ENCODE data around the gene UQCR11. TPM values are rescaled to one million over a fixed set of nuclear protein-coding genes. Genes with fewer than 3 reads are reported as not detected.

Gene UQCR11
- 194 and 195 TPM in 2 replicates for total RNA-seq

- peaks cover 24% of the 10 kb centered on the region for H3K36me3 Mint-ChIP-seq (ENCODE audit: low read depth)
- H3K9me3 Mint-ChIP-seq = no peaks in the 10 kb centered on the region
- peak within 1 kb of the TSS; percentile 95 for H3K4me3 Mint-ChIP-seq
- no peaks in the 10 kb centered on the region for H3K27me3 Mint-ChIP-seq
- intact Hi-C loops (cut with micrococcal nuclease) = loop anchor here (1.0 to 5.0 kb wide), 3 partner anchors 13 to 67 kb away; partner anchors contain the start of gene MBD3
- H3K4me1 Mint-ChIP-seq = peaks cover 24% of the 10 kb centered on the region
- peak; percentile 98 for DNase-seq
- H3K27ac Mint-ChIP-seq = peak within 1 kb of the TSS; percentile 99
Observed at GRCh38 chr19:1605236-1606137, at the start of gene UQCR11. TSS of gene UQCR11 (minus strand) at chr19:1605462. CDS start at chr19:1605409, 53 bp downstream.

- no peaks in the 10 kb centered on the region for H3K9me3 Mint-ChIP-seq
- H3K27ac Mint-ChIP-seq = peak overlapping the region; percentile 51
- peaks cover 12% of the 10 kb centered on the region for H3K4me1 Mint-ChIP-seq
- no peak for DNase-seq
- peak overlapping the region; percentile 49 for H3K4me3 Mint-ChIP-seq
- peaks cover 12% of the 10 kb centered on the region for H3K36me3 Mint-ChIP-seq (ENCODE audit: low read depth)
- intact Hi-C loops (cut with micrococcal nuclease) = loop anchor here (5.0 kb wide), 2 partner anchors 62 to 158 kb away; partner anchors contain the start of genes ATP8B3 and MBD3
- H3K27me3 Mint-ChIP-seq = no peaks in the 10 kb centered on the region
Observed at GRCh38 chr19:1654178-1654792, 49.0 kb upstream of the UQCR11 start.

GRCh38 chr19:1653300-1653628, 48.0 kb upstream of the UQCR11 start:
- peaks cover 16% of the 10 kb centered on the region for H3K36me3 Mint-ChIP-seq (ENCODE audit: low read depth)
- no peaks in the 10 kb centered on the region for H3K27me3 Mint-ChIP-seq
- peaks cover 17% of the 10 kb centered on the region for H3K4me1 Mint-ChIP-seq
- H3K9me3 Mint-ChIP-seq = no peaks in the 10 kb centered on the region
- DNase-seq = no peak
- intact Hi-C loops (cut with micrococcal nuclease) = loop anchor here (5.0 kb wide), 2 partner anchors 61 to 159 kb away; partner anchors contain the start of genes ATP8B3 and MBD3
- peak overlapping the region; percentile 80 for H3K4me3 Mint-ChIP-seq
- peak overlapping the region; percentile 88 for H3K27ac Mint-ChIP-seq

GRCh38 chr19:1652471-1653299, 47.4 kb upstream of the UQCR11 start, which contains the start of gene TCF3:
TSS of gene TCF3 (minus strand) at chr19:1652615. CDS start at chr19:1650248, 2,367 bp downstream.
- no peaks in the 10 kb centered on the region for H3K27me3 Mint-ChIP-seq
- peak within 1 kb of the TSS; percentile 94 for H3K4me3 Mint-ChIP-seq
- intact Hi-C loops (cut with micrococcal nuclease) = loop anchor here (5.0 kb wide), 2 partner anchors 60 to 160 kb away; partner anchors contain the start of genes ATP8B3 and MBD3
- H3K27ac Mint-ChIP-seq = peak within 1 kb of the TSS; percentile 93
- peak; percentile 100 for DNase-seq
- H3K4me1 Mint-ChIP-seq = peaks cover 17% of the 10 kb centered on the region
- H3K36me3 Mint-ChIP-seq (ENCODE audit: low read depth) = peaks cover 16% of the 10 kb centered on the region
- H3K9me3 Mint-ChIP-seq = no peaks in the 10 kb centered on the region

GRCh38 chr19:1651568-1652291, 46.5 kb upstream of the UQCR11 start:
- no peaks in the 10 kb centered on the region for H3K27me3 Mint-ChIP-seq
- intact Hi-C loops (cut with micrococcal nuclease) = loop anchor here (1.0 to 5.0 kb wide), 3 partner anchors 46 to 161 kb away; partner anchors contain the start of genes ATP8B3, MBD3 and UQCR11
- no peaks in the 10 kb centered on the region for H3K9me3 Mint-ChIP-seq
- peaks cover 17% of the 10 kb centered on the region for H3K4me1 Mint-ChIP-seq
- peak; percentile 81 for DNase-seq
- H3K36me3 Mint-ChIP-seq (ENCODE audit: low read depth) = peaks cover 16% of the 10 kb centered on the region
- peak overlapping the region; percentile 93 for H3K27ac Mint-ChIP-seq
- peak overlapping the region; percentile 94 for H3K4me3 Mint-ChIP-seq

DNA sequence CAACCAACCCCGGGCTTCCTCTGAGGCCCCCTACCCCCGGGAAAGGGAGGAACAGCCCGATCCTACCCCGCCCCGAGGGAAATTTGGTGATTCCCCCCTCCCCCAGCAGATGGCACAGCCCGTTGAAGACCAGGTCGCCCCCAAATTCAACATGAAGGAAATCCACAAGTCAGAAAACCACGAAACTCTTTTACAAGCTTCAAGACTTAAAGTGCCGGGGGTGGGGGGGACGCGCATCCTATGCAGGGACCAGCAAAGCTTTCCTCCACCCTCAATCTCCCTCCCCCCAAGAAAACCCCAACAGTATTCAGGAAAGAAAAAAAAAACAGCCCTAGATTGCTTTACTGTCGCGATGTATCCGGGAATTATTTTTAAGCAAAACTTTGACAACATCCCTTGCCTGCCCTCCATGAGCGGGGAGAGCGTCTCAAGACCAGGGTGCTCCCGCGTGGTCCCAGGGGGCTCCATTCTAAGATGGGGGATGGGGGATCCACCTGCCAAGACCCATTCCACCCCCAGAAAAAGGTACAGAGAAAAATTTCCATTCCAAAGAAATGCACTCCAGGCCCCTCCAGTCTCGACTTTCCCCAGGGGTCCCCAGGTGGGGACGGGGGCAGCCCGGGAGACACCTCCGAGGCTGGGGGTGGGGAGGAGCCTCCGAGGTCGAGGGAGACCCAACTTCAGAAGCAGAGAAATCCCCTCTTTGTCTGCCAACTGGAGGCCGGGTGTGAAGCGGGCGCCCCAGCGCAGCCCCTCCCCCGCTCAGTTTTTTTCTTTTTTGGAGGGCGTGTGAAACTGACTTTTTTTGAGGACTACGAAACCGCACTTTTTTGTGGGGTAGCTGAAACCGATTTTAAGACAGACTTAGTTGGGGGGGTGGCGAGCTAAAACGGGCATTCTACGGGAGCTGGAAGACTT, 45.6 kb upstream of the UQCR11 start:
- peak overlapping the region; percentile 94 for H3K4me3 Mint-ChIP-seq
- peak; percentile 87 for DNase-seq
- peaks cover 17% of the 10 kb centered on the region for H3K4me1 Mint-ChIP-seq
- H3K27me3 Mint-ChIP-seq = no peaks in the 10 kb centered on the region
- peak overlapping the region; percentile 93 for H3K27ac Mint-ChIP-seq
- H3K9me3 Mint-ChIP-seq = no peaks in the 10 kb centered on the region
- H3K36me3 Mint-ChIP-seq (ENCODE audit: low read depth) = peaks cover 17% of the 10 kb centered on the region
- intact Hi-C loops (cut with micrococcal nuclease) = loop anchor here (1.0 to 5.0 kb wide), 3 partner anchors 46 to 161 kb away; partner anchors contain the start of genes ATP8B3, MBD3 and UQCR11

- H3K27ac Mint-ChIP-seq = peak overlapping the region; percentile 93
- H3K27me3 Mint-ChIP-seq = no peaks in the 10 kb centered on the region
- H3K9me3 Mint-ChIP-seq = no peaks in the 10 kb centered on the region
- intact Hi-C loops (cut with micrococcal nuclease) = loop anchor here (5.0 kb wide), 2 partner anchors 58 to 162 kb away; partner anchors contain the start of genes ATP8B3 and MBD3
- no peak for DNase-seq
- peaks cover 17% of the 10 kb centered on the region for H3K4me1 Mint-ChIP-seq
- peak overlapping the region; percentile 94 for H3K4me3 Mint-ChIP-seq
- H3K36me3 Mint-ChIP-seq (ENCODE audit: low read depth) = peaks cover 24% of the 10 kb centered on the region
Observed at GRCh38 chr19:1649706-1650649, 44.7 kb upstream of the UQCR11 start.

- Mint-ChIP-seq H3K27me3 (no peaks in the 10 kb centered on the region), H3K36me3 (ENCODE audit: low read depth) (peaks cover 24% of the 10 kb centered on the region), H3K27ac (peak overlapping the region; percentile 37), H3K4me1 (peaks cover 17% of the 10 kb centered on the region), H3K9me3 (no peaks in the 10 kb centered on the region), H3K4me3 (peak overlapping the region; percentile 7)
- intact Hi-C loops (cut with micrococcal nuclease) = no loop called here
- no peak for DNase-seq
Observed at GRCh38 chr19:1648920-1649541, 43.8 kb upstream of the UQCR11 start.

- no peaks in the 10 kb centered on the region for H3K27me3 Mint-ChIP-seq
- H3K36me3 Mint-ChIP-seq (ENCODE audit: low read depth) = peaks cover 24% of the 10 kb centered on the region
- no peak overlapping the region for H3K4me3 Mint-ChIP-seq
- intact Hi-C loops (cut with micrococcal nuclease) = no loop called here
- H3K4me1 Mint-ChIP-seq = peaks cover 17% of the 10 kb centered on the region
- no peak for DNase-seq
- H3K27ac Mint-ChIP-seq = no peak overlapping the region
- no peaks in the 10 kb centered on the region for H3K9me3 Mint-ChIP-seq
Observed at GRCh38 chr19:1648459-1648849, 43.2 kb upstream of the UQCR11 start.

- Mint-ChIP-seq H3K27ac (no peak overlapping the region), H3K9me3 (no peaks in the 10 kb centered on the region), H3K27me3 (no peaks in the 10 kb centered on the region), H3K36me3 (ENCODE audit: low read depth) (peaks cover 26% of the 10 kb centered on the region), H3K4me1 (peaks cover 15% of the 10 kb centered on the region), H3K4me3 (no peak overlapping the region)
- no peak for DNase-seq
- intact Hi-C loops (cut with micrococcal nuclease) = no loop called here
Observed at GRCh38 chr19:1647501-1648458, 42.5 kb upstream of the UQCR11 start.
